ENCODE data around the gene SGTA.

DNA sequence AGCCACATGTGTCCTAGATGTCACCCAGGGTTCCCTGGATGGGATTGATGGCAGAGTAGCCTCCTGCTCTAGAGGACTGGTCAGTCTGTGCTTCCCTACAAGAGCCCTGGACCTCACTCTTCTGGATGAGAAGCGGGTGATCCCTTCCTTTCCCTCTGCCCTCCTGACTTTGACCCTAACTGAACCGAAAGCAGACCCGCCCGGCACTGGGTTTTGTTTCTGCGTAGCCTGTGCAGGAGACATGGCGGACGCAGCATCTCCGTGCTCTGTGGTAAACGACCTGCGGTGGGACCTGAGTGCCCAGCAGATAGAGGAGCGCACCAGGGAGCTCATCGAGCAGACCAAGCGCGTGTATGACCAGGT is 7.1 kb upstream of the SGTA start:
- no peak for TF ChIP-seq FOXA1 (IDR thresholded peaks at IDR 0.05)
- TF ChIP-seq, protein P1, sequence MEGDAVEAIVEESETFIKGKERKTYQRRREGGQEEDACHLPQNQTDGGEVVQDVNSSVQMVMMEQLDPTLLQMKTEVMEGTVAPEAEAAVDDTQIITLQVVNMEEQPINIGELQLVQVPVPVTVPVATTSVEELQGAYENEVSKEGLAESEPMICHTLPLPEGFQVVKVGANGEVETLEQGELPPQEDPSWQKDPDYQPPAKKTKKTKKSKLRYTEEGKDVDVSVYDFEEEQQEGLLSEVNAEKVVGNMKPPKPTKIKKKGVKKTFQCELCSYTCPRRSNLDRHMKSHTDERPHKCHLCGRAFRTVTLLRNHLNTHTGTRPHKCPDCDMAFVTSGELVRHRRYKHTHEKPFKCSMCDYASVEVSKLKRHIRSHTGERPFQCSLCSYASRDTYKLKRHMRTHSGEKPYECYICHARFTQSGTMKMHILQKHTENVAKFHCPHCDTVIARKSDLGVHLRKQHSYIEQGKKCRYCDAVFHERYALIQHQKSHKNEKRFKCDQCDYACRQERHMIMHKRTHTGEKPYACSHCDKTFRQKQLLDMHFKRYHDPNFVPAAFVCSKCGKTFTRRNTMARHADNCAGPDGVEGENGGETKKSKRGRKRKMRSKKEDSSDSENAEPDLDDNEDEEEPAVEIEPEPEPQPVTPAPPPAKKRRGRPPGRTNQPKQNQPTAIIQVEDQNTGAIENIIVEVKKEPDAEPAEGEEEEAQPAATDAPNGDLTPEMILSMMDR (IDR thresholded peaks at IDR 0.05; ENCODE audit: low read depth, low read length, missing input control) = no peak
